GM23338 (cell line): Measurements from ENCODE around the gene SMAD1. TPM values are rescaled to one million over a fixed set of nuclear protein-coding genes. Genes with fewer than 3 reads are reported as not detected.

ENCODE experiments used
- ATAC-seq: fragments of 200-7000 bp; cut with Tn5 transposase; 3 replicates; pipeline ENCODE4 v1.9.1; 2020
- DNase-seq: peaks from one replicate; pipeline ENCODE4 v3.0.0-alpha.2; 2015; ENCODE audit warnings: low spot score
- H2AFZ ChIP-seq: fragments of 200-600 bp; sonication (generic); 2 replicates; pipeline ENCODE4 v1.8.0; 2016; ENCODE audit warnings: antibody characterized with exemption, mild to moderate bottlenecking, moderate library complexity
- H3F3A ChIP-seq: fragments of 200-600 bp; sonication (generic); replicated peaks from 2 replicates; pipeline ENCODE4 v1.8.0; 2017; ENCODE audit warnings: antibody characterized with exemption, mixed run types, low read depth
- H3K27ac ChIP-seq: fragments of 200-600 bp; sonication (generic); 2 replicates; pipeline ENCODE4 v1.6.1; 2016; ENCODE audit warnings: low read depth
- H3K27me3 ChIP-seq: fragments of 200-600 bp; sonication (generic); 2 replicates; pipeline ENCODE4 v1.8.0; 2016; ENCODE audit warnings: mild to moderate bottlenecking, mixed run types, moderate library complexity; ENCODE audit not compliant: insufficient read depth
- H3K36me3 ChIP-seq: fragments of 200-600 bp; sonication (generic); 2 replicates; pipeline ENCODE4 v1.8.0; 2016; ENCODE audit warnings: mild to moderate bottlenecking; ENCODE audit not compliant: insufficient read depth
- H3K4me1 ChIP-seq: fragments of 200-600 bp; sonication (generic); 2 replicates; pipeline ENCODE4 v1.8.0; 2016; ENCODE audit warnings: mild to moderate bottlenecking, moderate library complexity; ENCODE audit not compliant: insufficient read depth
- H3K4me2 ChIP-seq: fragments of 200-600 bp; sonication (generic); 2 replicates; pipeline ENCODE4 v1.7.1; 2017; ENCODE audit warnings: mixed run types
- H3K4me3 ChIP-seq: fragments of 200-600 bp; sonication (generic); 2 replicates; pipeline ENCODE4 v1.6.1; 2016; ENCODE audit warnings: mixed run types
- H3K79me2 ChIP-seq: fragments of 200-600 bp; sonication (generic); replicated peaks from 2 replicates; pipeline ENCODE4 v1.8.0; 2017; ENCODE audit warnings: mild to moderate bottlenecking; ENCODE audit not compliant: insufficient read depth
- H3K9me2 ChIP-seq: fragments of 200-600 bp; sonication (generic); 2 replicates; pipeline ENCODE4 v1.8.0; 2017; ENCODE audit not compliant: insufficient read depth
- H4K20me1 ChIP-seq: fragments of 200-600 bp; sonication (generic); replicated peaks from 2 replicates; pipeline ENCODE4 v1.8.0; 2017; ENCODE audit warnings: mild to moderate bottlenecking; ENCODE audit not compliant: insufficient read depth
- H3K27ac Mint-ChIP-seq: 2 replicates; pipeline ENCODE4 v1.8.0; 2020; ENCODE audit warnings: inconsistent platforms, mild to moderate bottlenecking, moderate library complexity, mixed read lengths
- H3K27me3 Mint-ChIP-seq: 3 replicates; pipeline ENCODE4 v1.8.0; 2022; ENCODE audit warnings: low read depth, mild to moderate bottlenecking, moderate library complexity, mixed read lengths, inconsistent platforms; ENCODE audit not compliant: insufficient read depth, poor library complexity
- H3K36me3 Mint-ChIP-seq: 3 replicates; pipeline ENCODE4 v1.8.0; 2021; ENCODE audit warnings: low read depth, mild to moderate bottlenecking, inconsistent platforms, moderate library complexity, mixed read lengths
- H3K4me1 Mint-ChIP-seq: 3 replicates; pipeline ENCODE4 v1.8.0; 2020; ENCODE audit warnings: mild to moderate bottlenecking, inconsistent platforms, mixed read lengths
- H3K4me3 Mint-ChIP-seq: 3 replicates; pipeline ENCODE4 v1.8.0; 2021; ENCODE audit warnings: moderate library complexity, mild to moderate bottlenecking, inconsistent platforms, mixed read lengths
- H3K9me3 Mint-ChIP-seq: 3 replicates; pipeline ENCODE4 v1.8.0; 2020; ENCODE audit warnings: moderate library complexity, mild to moderate bottlenecking, inconsistent platforms, mixed read lengths
- CREB1 ChIP-seq: fragments of 250-450 bp; sonication (Bioruptor Pico); IDR thresholded peaks from 2 replicates; pipeline ENCODE4 v1.5.0; 2020; ENCODE audit warnings: low read depth, mild to moderate bottlenecking, moderate library complexity
- CTCF ChIP-seq, 2 experiments: fragments of 200-600 bp in 1 of 2; sonication (generic) in 1 of 2; conservative IDR thresholded peaks; 2 replicates each; pipeline versions ENCODE4 v1.5.1 to v1.6.1; 2016 to 2017; ENCODE audit warnings: antibody characterized with exemption in 2 of 2, low read depth in 2 of 2, mild to moderate bottlenecking in 2 of 2, moderate library complexity in 1 of 2
- ETS1 ChIP-seq: IDR thresholded peaks from 2 replicates; pipeline ENCODE4 v1.6.1; 2016; ENCODE audit warnings: antibody characterized with exemption
- EZH2 ChIP-seq: fragments of 200-600 bp; sonication (generic); IDR thresholded peaks from one replicate; pipeline ENCODE4 v1.8.0; 2017; ENCODE audit warnings: antibody characterized with exemption, mild to moderate bottlenecking, low read depth; ENCODE audit not compliant: unreplicated experiment
- EZH2phosphoT487 ChIP-seq: fragments of 200-600 bp; sonication (generic); IDR thresholded peaks from one replicate; pipeline ENCODE4 v1.8.1; 2018; ENCODE audit warnings: antibody characterized with exemption; ENCODE audit not compliant: unreplicated experiment
- JUNB ChIP-seq: IDR thresholded peaks from one replicate; pipeline ENCODE4 v1.6.1; 2016; ENCODE audit warnings: antibody characterized with exemption; ENCODE audit not compliant: unreplicated experiment
- NANOG ChIP-seq: IDR thresholded peaks from 2 replicates; pipeline ENCODE4 v1.6.1; 2016; ENCODE audit warnings: antibody characterized with exemption, borderline replicate concordance
- POLR2AphosphoS5 ChIP-seq: IDR thresholded peaks from 2 replicates; pipeline ENCODE4 v1.6.1; 2016; ENCODE audit warnings: antibody characterized with exemption, low read depth
- STAT1 ChIP-seq: IDR thresholded peaks from one replicate; pipeline ENCODE4 v1.6.1; 2016; ENCODE audit warnings: antibody characterized with exemption; ENCODE audit not compliant: unreplicated experiment
- ZNF114 ChIP-seq: fragments of 250-450 bp; sonication (Bioruptor Pico); IDR thresholded peaks from 2 replicates; pipeline ENCODE4 v1.5.0; 2020; ENCODE audit warnings: mild to moderate bottlenecking, moderate library complexity
- ZNF331 ChIP-seq: fragments of 250-450 bp; sonication (Bioruptor Pico); IDR thresholded peaks from 2 replicates; pipeline ENCODE4 v1.5.0; 2020; ENCODE audit warnings: low read depth, mild to moderate bottlenecking, moderate library complexity
- ZNF462 ChIP-seq: fragments of 250-450 bp; sonication (Bioruptor Pico); IDR thresholded peaks from 2 replicates; pipeline ENCODE4 v1.5.0; 2020; ENCODE audit warnings: mild to moderate bottlenecking, moderate library complexity
- polyA plus RNA-seq: library from polyadenylated mRNA; unstranded; fragments of >200 nt; fragmentation: Nextera tagmentation; extraction: Ambion mirVana; gene quantifications from 2 replicates; pipeline ENCODE4 v1.2.1, GENCODE V29; 2016
- total RNA-seq: library from RNA; depleted of rRNA; stranded (reverse); fragments of >200 nt; shearing (Covaris generic); gene quantifications from 2 replicates; pipeline ENCODE4 v1.2.3, GENCODE V29; 2014
- TF ChIP-seq, protein P1 (sequence below): IDR thresholded peaks from one replicate; pipeline ENCODE4 v1.6.1; 2018; ENCODE audit warnings: antibody characterized with exemption; ENCODE audit not compliant: unreplicated experiment

The SMAD1 gene
- total and polyA plus RNA-seq, 2 experiments from 2014 or later = 19.8 to 33.6 TPM

GRCh38 chr4:145438298-145438697 lies 43.4 kb upstream of the SMAD1 start:
- no peak for ATAC-seq
- Histone ChIP-seq H2AFZ (no peak overlapping the region), H3K4me2 (no peak overlapping the region), H3K79me2 (no peaks in the 10 kb centered on the region), H3K27ac (no peak overlapping the region), H3K36me3 (no peaks in the 10 kb centered on the region), H3K4me1 (peaks cover 6% of the 10 kb centered on the region; the same call in 1 of the 2 replicates), H3K4me3 (no peak overlapping the region), H3F3A (no peaks in the 10 kb centered on the region), H3K9me2 (no peaks in the 10 kb centered on the region), H3K27me3 (no peaks in the 10 kb centered on the region), H4K20me1 (no peaks in the 10 kb centered on the region)
- H3K27me3 Mint-ChIP-seq = no peaks in the 10 kb centered on the region
- no peaks in the 10 kb centered on the region for H3K36me3 Mint-ChIP-seq
- H3K4me3 Mint-ChIP-seq = no peak overlapping the region
- TF ChIP-seq JUNB = no peak
- TF ChIP-seq STAT1 = no peak
- no peak for TF ChIP-seq ZNF331 (CRISPR knock-in tag)
- TF ChIP-seq POLR2AphosphoS5 = no peak
- TF ChIP-seq ZNF462 (CRISPR knock-in tag) = no peak
- no peak for TF ChIP-seq ETS1
- TF ChIP-seq EZH2 = no peak
- TF ChIP-seq ZNF114 (CRISPR knock-in tag) = no peak
- TF ChIP-seq, protein P1, sequence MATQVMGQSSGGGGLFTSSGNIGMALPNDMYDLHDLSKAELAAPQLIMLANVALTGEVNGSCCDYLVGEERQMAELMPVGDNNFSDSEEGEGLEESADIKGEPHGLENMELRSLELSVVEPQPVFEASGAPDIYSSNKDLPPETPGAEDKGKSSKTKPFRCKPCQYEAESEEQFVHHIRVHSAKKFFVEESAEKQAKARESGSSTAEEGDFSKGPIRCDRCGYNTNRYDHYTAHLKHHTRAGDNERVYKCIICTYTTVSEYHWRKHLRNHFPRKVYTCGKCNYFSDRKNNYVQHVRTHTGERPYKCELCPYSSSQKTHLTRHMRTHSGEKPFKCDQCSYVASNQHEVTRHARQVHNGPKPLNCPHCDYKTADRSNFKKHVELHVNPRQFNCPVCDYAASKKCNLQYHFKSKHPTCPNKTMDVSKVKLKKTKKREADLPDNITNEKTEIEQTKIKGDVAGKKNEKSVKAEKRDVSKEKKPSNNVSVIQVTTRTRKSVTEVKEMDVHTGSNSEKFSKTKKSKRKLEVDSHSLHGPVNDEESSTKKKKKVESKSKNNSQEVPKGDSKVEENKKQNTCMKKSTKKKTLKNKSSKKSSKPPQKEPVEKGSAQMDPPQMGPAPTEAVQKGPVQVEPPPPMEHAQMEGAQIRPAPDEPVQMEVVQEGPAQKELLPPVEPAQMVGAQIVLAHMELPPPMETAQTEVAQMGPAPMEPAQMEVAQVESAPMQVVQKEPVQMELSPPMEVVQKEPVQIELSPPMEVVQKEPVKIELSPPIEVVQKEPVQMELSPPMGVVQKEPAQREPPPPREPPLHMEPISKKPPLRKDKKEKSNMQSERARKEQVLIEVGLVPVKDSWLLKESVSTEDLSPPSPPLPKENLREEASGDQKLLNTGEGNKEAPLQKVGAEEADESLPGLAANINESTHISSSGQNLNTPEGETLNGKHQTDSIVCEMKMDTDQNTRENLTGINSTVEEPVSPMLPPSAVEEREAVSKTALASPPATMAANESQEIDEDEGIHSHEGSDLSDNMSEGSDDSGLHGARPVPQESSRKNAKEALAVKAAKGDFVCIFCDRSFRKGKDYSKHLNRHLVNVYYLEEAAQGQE = no peak
- no peak for TF ChIP-seq EZH2phosphoT487
- no peak for TF ChIP-seq CREB1 (CRISPR knock-in tag)
- no peak for TF ChIP-seq NANOG
- TF ChIP-seq CTCF (conservative IDR thresholded peaks at IDR 0.05; ENCODE audit: low read depth in 2 of 2) = no peak
- peaks cover 8% of the 10 kb centered on the region; the same call in 2 of the 3 replicates for H3K9me3 Mint-ChIP-seq
- DNase-seq = no peak
- no peak overlapping the region for H3K27ac Mint-ChIP-seq
- H3K4me1 Mint-ChIP-seq = peaks cover 9% of the 10 kb centered on the region; the same call in 2 of the 3 replicates
